Stomach (tissue), 9 donors: ENCODE measurements around the gene YARS1. TPM values are rescaled to one million over a fixed set of nuclear protein-coding genes. Genes with fewer than 3 reads are reported as not detected.

Experiments used
- DNase-seq, 2 donors: peaks; one replicate each; pipeline versions ENCODE4 v3.0.0 to v3.0.0-alpha.2; 2013 to 2019
- H3K27ac ChIP-seq, 5 donors: fragments of 200-600 bp in 4 of 5; sonication (generic) in 4 of 5; one replicate each; pipeline ENCODE4 v1.5.1; 2013 to 2019; ENCODE audit warnings: mild to moderate bottlenecking in 1 of 5, moderate library complexity in 1 of 5
- H3K27me3 ChIP-seq, 3 donors: fragments of 200-600 bp; sonication (generic); one replicate each; pipeline ENCODE4 v1.5.1; 2017 to 2019; ENCODE audit warnings: mixed run types in 1 of 3
- H3K36me3 ChIP-seq, 4 donors: fragments of 200-600 bp; sonication (generic); 1 replicate in 3 of 4; 2 replicates in 1 of 4; pipeline ENCODE4 v1.5.1; 2016 to 2019
- H3K4me1 ChIP-seq, 4 donors: fragments of 200-600 bp; sonication (generic); one replicate each; pipeline ENCODE4 v1.5.1; 2016 to 2019
- H3K4me3 ChIP-seq, 4 donors: fragments of 200-600 bp; sonication (generic) in 3 of 4; one replicate each; pipeline ENCODE4 v1.5.1; 2016 to 2019; ENCODE audit warnings: mild to moderate bottlenecking in 1 of 4
- H3K9me3 ChIP-seq, 4 donors: fragments of 200-600 bp; sonication (generic); one replicate each; pipeline ENCODE4 v1.5.1; 2016 to 2019
- CTCF ChIP-seq, 7 experiments: fragments of 450-650 bp in 4 of 7; fragments of 200-600 bp in 3 of 7; sonication (generic) in 3 of 7; IDR thresholded peaks; one replicate each; pipeline ENCODE4 v1.5.1; 2016 to 2019; ENCODE audit warnings: antibody characterized with exemption in 7 of 7, control low read depth in 2 of 7, mild to moderate bottlenecking in 1 of 7
- EP300 ChIP-seq: sonication (generic); formaldehyde crosslinking; IDR thresholded peaks from one replicate; pipeline ENCODE4 v1.6.1; 2017; ENCODE audit warnings: antibody characterized with exemption
- POLR2A ChIP-seq, 4 donors: fragments of 450-650 bp; IDR thresholded peaks; one replicate each; pipeline ENCODE4 v1.6.1; 2016; ENCODE audit warnings: antibody characterized with exemption in 4 of 4, control low read depth in 2 of 4, mild to moderate bottlenecking in 1 of 4, moderate library complexity in 1 of 4
- POLR2AphosphoS5 ChIP-seq, 3 donors: sonication (generic); formaldehyde crosslinking; IDR thresholded peaks; one replicate each; pipeline ENCODE4 v1.6.1; 2016; ENCODE audit warnings: antibody characterized with exemption in 3 of 3
- WGBS, 5 donors: extraction: QIAGEN DNeasy Blood & Tissue Kit in 3 of 5; methylation state at CpG; one replicate each; pipeline versions ENCODE4 v1.1.5 to v1.1.7; 2013 to 2018; 5-methylcytosine and 5-hydroxymethylcytosine counted together
- intact Hi-C: fragments of 100-400 bp; cut with DNase I; formaldehyde crosslinking; loops from one replicate; pipeline ENCODE4 v1.15.1; 2023; ENCODE audit warnings: low total_unique reads
- polyA plus RNA-seq, 3 donors: library from polyadenylated mRNA; stranded (reverse); fragments of 200-250 nt; gene quantifications; one replicate each; pipeline ENCODE4 v1.2.3, GENCODE V29; 2013
- total RNA-seq, 5 donors: library from RNA; depleted of rRNA; stranded (reverse); fragments of >200 nt; gene quantifications; one replicate each; pipeline versions ENCODE4 v1.1.0 to v1.2.3, GENCODE V29; 2014 to 2016
- donor health status: healthy with polysubstance abuse.
- donor health status: Bipolar disorder and iron deficiency.
- donor health status: healthy.

Gene YARS1
- total and polyA plus RNA-seq, 8 donors: 26.9 to 99.1 (median 55.4) TPM

- Histone ChIP-seq H3K27me3 (no peaks in the 10 kb centered on the region), H3K4me3 (no peak overlapping the region), H3K4me1 (peaks cover 63 to 92% (median 78%) of the 10 kb centered on the region in 4 donors), H3K36me3 (peaks cover 13 to 52% (median 41%) of the 10 kb centered on the region in 4 donors), H3K9me3 (no peaks in the 10 kb centered on the region), H3K27ac (peak overlapping the region; percentile 65 to 92 (median 72))
- TF ChIP-seq EP300 (no peak), POLR2A (IDR thresholded peaks at IDR 0.05) (no peak), POLR2AphosphoS5 (IDR thresholded peaks at IDR 0.05) (no peak), CTCF (IDR thresholded peaks at IDR 0.05) (no peak)
- WGBS, 5 donors: 45 to 69% (median 55%) methylated on average over 7 of the region's 7 CpGs
- DNase-seq: peak in 1 of 2 donors; percentile 35
- intact Hi-C loops: no loop called here
Measured at GRCh38 chr1:32766328-32766972, 50.7 kb downstream of the YARS1 start.

- Histone ChIP-seq H3K4me3 (peak overlapping the region in 2 of 4 donors; percentile 6 to 16), H3K36me3 (peaks cover 12 to 47% (median 34%) of the 10 kb centered on the region in 4 donors), H3K27ac (peak overlapping the region; percentile 65 to 92 (median 72)), H3K4me1 (peaks cover 70 to 96% (median 85%) of the 10 kb centered on the region in 4 donors), H3K9me3 (no peaks in the 10 kb centered on the region), H3K27me3 (no peaks in the 10 kb centered on the region)
- DNase-seq: peak in 1 of 2 donors; percentile 58
- intact Hi-C loops: no loop called here
- TF ChIP-seq EP300 (no peak), CTCF (IDR thresholded peaks at IDR 0.05) (no peak), POLR2A (IDR thresholded peaks at IDR 0.05) (no peak), POLR2AphosphoS5 (IDR thresholded peaks at IDR 0.05) (no peak)
- 60 to 72% (median 68%) methylated on average over 23 to 27 of the region's 27 CpGs for WGBS, 5 donors
Measured at GRCh38 chr1:32765570-32766327, 51.4 kb downstream of the YARS1 start.

- Histone ChIP-seq H3K27me3 (no peaks in the 10 kb centered on the region), H3K36me3 (peaks cover 5 to 39% (median 26%) of the 10 kb centered on the region in 4 donors), H3K27ac (peak overlapping the region; percentile 34 to 92 (median 72)), H3K9me3 (no peaks in the 10 kb centered on the region), H3K4me1 (peaks cover 76 to 100% (median 89%) of the 10 kb centered on the region in 4 donors), H3K4me3 (peak overlapping the region in 2 of 4 donors; percentile 6 to 16)
- WGBS, 5 donors: 42 to 60% (median 55%) methylated on average over 3 to 7 of the region's 7 CpGs
- intact Hi-C loops: no loop called here
- TF ChIP-seq CTCF (IDR thresholded peaks at IDR 0.05) (no peak), EP300 (no peak), POLR2A (IDR thresholded peaks at IDR 0.05) (no peak), POLR2AphosphoS5 (IDR thresholded peaks at IDR 0.05) (no peak)
- peak in 1 of 2 donors; percentile 56 for DNase-seq
Measured at GRCh38 chr1:32764826-32765569, 52.2 kb downstream of the YARS1 start.

- peaks cover 0 to 24% (median 12%) of the 10 kb centered on the region in 4 donors for H3K36me3 ChIP-seq
- 87 to 97% (median 92%) methylated on average over 5 of the region's 5 CpGs for WGBS, 5 donors
- intact Hi-C loops: no loop called here
- no peak for DNase-seq
- no peaks in the 10 kb centered on the region for H3K9me3 ChIP-seq
- H3K4me1 ChIP-seq: peaks cover 85 to 100% (median 93%) of the 10 kb centered on the region in 4 donors
- H3K27ac ChIP-seq: peak overlapping the region; percentile 57 to 95 (median 92)
- TF ChIP-seq POLR2A (IDR thresholded peaks at IDR 0.05) (no peak), POLR2AphosphoS5 (IDR thresholded peaks at IDR 0.05) (no peak), CTCF (IDR thresholded peaks at IDR 0.05) (no peak), EP300 (no peak)
- H3K27me3 ChIP-seq: no peaks in the 10 kb centered on the region
- no peak overlapping the region for H3K4me3 ChIP-seq
Measured at GRCh38 chr1:32763221-32763620, 53.9 kb downstream of the YARS1 start.
